Measurements from ENCODE around the gene SRP68. TPM values are rescaled to one million over a fixed set of nuclear protein-coding genes. Genes with fewer than 3 reads are reported as not detected.

The SRP68 gene
- total and polyA plus RNA-seq, 4 donors = 17.7 to 36.7 (median 28.7) TPM

DNA sequence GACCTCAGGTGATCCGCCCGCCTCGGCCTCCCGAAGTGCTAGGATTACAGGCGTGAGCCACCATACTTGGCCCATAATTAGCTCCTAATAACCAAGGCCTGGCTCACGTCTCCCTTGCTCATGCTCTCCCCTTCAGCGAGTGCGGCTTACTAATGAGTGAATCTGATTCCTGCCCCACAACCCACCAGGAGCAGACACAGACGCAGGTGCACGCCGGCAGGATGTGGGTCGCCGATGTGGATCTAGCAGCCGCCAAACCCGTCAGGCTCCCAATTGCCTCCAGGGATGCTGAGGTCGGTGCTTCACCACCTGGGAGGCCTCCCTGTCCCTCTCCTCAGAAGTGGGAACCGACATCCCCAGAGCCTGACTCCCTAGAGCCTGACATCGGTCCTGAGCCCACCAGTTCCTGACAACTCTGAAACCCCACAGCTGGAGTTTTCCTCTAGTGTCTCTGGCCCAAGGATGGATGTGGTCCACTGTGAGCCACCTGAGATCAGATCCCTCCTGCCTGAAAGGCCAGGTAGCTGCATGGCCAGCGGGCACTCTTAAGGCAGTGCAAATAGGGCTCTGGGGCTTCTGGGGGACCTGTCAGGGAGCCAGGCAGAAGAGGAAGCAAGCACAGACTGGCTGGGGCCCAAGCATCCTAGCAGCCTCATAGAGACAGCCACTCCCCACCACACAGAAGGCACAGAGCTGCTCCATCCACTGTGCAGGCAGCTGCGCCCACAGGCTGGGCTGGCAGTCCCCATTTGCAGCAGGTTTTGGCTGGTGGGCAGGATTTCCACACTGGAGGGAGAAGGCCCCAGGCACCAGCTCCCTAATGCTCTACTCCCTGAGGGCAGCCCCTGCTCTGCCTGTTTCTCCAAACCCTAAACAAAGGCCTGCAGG lies 20.5 kb upstream of the SRP68 start:
- WGBS = 97% methylated on average over 20 of the region's 20 CpGs
- Histone ChIP-seq H3K27ac (ENCODE audit: low read depth in 1 of 2, low read length in 2 of 2) (no peak overlapping the region), H3K27me3 (ENCODE audit: control insufficient read depth in 4 of 4, insufficient read depth in 4 of 4, low read length in 3 of 4) (no peaks in the 10 kb centered on the region), H3K36me3 (ENCODE audit: control insufficient read depth in 4 of 4, insufficient read depth in 3 of 4, low read depth in 1 of 4, low read length in 3 of 4) (peaks cover 14 to 67% (median 37%) of the 10 kb centered on the region in 4 donors), H3K4me1 (ENCODE audit: control insufficient read depth in 4 of 4, insufficient read depth in 4 of 4, low read length in 3 of 4) (no peaks in the 10 kb centered on the region), H3K9ac (ENCODE audit: low read depth in 1 of 2, low read length in 2 of 2) (no peak overlapping the region), H3K9me3 (ENCODE audit: control insufficient read depth in 4 of 4, low read length in 3 of 4) (no peaks in the 10 kb centered on the region), H3K4me3 (ENCODE audit: low read depth in 1 of 3, low read length in 3 of 3) (no peak overlapping the region)
- DNase-seq (ENCODE audit: low spot score) = peak; percentile 30
- no peak for TF ChIP-seq RAD21 (IDR thresholded peaks at IDR 0.05)
- TF ChIP-seq, protein P1, sequence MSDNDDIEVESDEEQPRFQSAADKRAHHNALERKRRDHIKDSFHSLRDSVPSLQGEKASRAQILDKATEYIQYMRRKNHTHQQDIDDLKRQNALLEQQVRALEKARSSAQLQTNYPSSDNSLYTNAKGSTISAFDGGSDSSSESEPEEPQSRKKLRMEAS (IDR thresholded peaks at IDR 0.05) = no peak
- TF ChIP-seq GABPA (IDR thresholded peaks at IDR 0.05 in 1 of 2, conservative IDR thresholded peaks at IDR 0.05 in 1 of 2) = no peak
- TF ChIP-seq, protein P2, sequence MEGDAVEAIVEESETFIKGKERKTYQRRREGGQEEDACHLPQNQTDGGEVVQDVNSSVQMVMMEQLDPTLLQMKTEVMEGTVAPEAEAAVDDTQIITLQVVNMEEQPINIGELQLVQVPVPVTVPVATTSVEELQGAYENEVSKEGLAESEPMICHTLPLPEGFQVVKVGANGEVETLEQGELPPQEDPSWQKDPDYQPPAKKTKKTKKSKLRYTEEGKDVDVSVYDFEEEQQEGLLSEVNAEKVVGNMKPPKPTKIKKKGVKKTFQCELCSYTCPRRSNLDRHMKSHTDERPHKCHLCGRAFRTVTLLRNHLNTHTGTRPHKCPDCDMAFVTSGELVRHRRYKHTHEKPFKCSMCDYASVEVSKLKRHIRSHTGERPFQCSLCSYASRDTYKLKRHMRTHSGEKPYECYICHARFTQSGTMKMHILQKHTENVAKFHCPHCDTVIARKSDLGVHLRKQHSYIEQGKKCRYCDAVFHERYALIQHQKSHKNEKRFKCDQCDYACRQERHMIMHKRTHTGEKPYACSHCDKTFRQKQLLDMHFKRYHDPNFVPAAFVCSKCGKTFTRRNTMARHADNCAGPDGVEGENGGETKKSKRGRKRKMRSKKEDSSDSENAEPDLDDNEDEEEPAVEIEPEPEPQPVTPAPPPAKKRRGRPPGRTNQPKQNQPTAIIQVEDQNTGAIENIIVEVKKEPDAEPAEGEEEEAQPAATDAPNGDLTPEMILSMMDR (IDR thresholded peaks at IDR 0.05; ENCODE audit: low read depth, low read length, missing input control) = no peak
- TF ChIP-seq, protein P3, sequence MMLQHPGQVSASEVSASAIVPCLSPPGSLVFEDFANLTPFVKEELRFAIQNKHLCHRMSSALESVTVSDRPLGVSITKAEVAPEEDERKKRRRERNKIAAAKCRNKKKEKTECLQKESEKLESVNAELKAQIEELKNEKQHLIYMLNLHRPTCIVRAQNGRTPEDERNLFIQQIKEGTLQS (IDR thresholded peaks at IDR 0.05) = no peak
- TF ChIP-seq JUND (IDR thresholded peaks at IDR 0.05) = no peak
- no peak for TF ChIP-seq YY1 (IDR thresholded peaks at IDR 0.05)
- TF ChIP-seq HNF4G (IDR thresholded peaks at IDR 0.05) = no peak
- no peak for TF ChIP-seq RXRA (IDR thresholded peaks at IDR 0.05)

DNA sequence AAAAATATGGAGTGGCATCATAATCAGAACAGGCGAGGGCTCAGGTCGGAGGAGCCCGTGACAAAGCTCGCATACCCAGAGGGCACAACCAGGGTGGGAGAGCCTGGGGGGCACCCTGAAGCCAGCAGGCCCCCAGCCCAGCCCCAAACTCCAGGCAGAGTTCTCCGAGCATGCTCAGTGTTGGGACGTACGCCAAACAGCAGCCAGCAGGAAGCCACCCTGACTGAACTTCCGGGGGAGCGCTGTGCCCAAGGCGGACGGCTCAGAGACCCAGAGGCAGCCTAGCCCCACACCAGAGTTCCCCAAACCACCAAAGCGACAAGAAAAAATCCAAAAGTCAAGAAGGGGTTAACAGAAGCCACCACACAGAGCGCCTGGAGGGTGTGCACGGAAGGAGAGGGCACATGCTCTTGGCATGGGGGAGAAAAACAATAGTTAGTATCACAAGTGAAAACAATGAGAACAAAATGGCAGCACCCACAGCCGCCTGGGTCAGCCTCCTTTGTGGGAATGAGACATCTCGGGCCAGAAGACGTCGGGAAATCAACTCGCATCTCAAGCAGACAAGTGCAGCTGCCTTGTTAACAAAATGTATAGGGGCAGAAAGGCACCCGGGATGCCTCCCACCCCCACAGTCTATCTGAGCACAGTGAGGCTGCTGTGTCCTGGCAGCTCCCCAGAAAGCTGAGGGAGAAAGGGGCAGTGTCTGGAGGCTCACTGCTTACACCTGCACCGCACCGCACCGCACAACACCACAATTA lies 19.4 kb upstream of the SRP68 start:
- Histone ChIP-seq H3K4me3 (ENCODE audit: low read depth in 1 of 3, low read length in 3 of 3) (no peak overlapping the region), H3K36me3 (ENCODE audit: control insufficient read depth in 4 of 4, insufficient read depth in 3 of 4, low read depth in 1 of 4, low read length in 3 of 4) (peaks cover 17 to 67% (median 36%) of the 10 kb centered on the region in 4 donors), H3K9ac (ENCODE audit: low read depth in 1 of 2, low read length in 2 of 2) (no peak overlapping the region), H3K27me3 (ENCODE audit: control insufficient read depth in 4 of 4, insufficient read depth in 4 of 4, low read length in 3 of 4) (no peaks in the 10 kb centered on the region), H3K9me3 (ENCODE audit: control insufficient read depth in 4 of 4, low read length in 3 of 4) (no peaks in the 10 kb centered on the region), H3K27ac (ENCODE audit: low read depth in 1 of 2, low read length in 2 of 2) (no peak overlapping the region), H3K4me1 (ENCODE audit: control insufficient read depth in 4 of 4, insufficient read depth in 4 of 4, low read length in 3 of 4) (no peaks in the 10 kb centered on the region)
- no peak for DNase-seq (ENCODE audit: low spot score)
- 78% methylated on average over 23 of the region's 23 CpGs for WGBS
- TF ChIP-seq EGR1 (IDR thresholded peaks at IDR 0.05; ENCODE audit: low read depth in 2 of 2) (no peak), NR2F2 (IDR thresholded peaks at IDR 0.05) (no peak), HNF4G (IDR thresholded peaks at IDR 0.05) (no peak), YY1 (IDR thresholded peaks at IDR 0.05) (no peak), FOXA1 (IDR thresholded peaks at IDR 0.05) (no peak), RXRA (IDR thresholded peaks at IDR 0.05) (no peak), SP1 (IDR thresholded peaks at IDR 0.05) (no peak), HNF4A (conservative IDR thresholded peaks at IDR 0.05) (no peak)
- TF ChIP-seq, protein P4, sequence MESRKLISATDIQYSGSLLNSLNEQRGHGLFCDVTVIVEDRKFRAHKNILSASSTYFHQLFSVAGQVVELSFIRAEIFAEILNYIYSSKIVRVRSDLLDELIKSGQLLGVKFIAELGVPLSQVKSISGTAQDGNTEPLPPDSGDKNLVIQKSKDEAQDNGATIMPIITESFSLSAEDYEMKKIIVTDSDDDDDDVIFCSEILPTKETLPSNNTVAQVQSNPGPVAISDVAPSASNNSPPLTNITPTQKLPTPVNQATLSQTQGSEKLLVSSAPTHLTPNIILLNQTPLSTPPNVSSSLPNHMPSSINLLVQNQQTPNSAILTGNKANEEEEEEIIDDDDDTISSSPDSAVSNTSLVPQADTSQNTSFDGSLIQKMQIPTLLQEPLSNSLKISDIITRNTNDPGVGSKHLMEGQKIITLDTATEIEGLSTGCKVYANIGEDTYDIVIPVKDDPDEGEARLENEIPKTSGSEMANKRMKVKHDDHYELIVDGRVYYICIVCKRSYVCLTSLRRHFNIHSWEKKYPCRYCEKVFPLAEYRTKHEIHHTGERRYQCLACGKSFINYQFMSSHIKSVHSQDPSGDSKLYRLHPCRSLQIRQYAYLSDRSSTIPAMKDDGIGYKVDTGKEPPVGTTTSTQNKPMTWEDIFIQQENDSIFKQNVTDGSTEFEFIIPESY (IDR thresholded peaks at IDR 0.05) = no peak
- TF ChIP-seq, protein P3 (IDR thresholded peaks at IDR 0.05) = no peak
- TF ChIP-seq, protein P2 (IDR thresholded peaks at IDR 0.05; ENCODE audit: low read depth, low read length, missing input control) = no peak
- TF ChIP-seq, protein P1 (IDR thresholded peaks at IDR 0.05) = no peak
- TF ChIP-seq, protein P5, sequence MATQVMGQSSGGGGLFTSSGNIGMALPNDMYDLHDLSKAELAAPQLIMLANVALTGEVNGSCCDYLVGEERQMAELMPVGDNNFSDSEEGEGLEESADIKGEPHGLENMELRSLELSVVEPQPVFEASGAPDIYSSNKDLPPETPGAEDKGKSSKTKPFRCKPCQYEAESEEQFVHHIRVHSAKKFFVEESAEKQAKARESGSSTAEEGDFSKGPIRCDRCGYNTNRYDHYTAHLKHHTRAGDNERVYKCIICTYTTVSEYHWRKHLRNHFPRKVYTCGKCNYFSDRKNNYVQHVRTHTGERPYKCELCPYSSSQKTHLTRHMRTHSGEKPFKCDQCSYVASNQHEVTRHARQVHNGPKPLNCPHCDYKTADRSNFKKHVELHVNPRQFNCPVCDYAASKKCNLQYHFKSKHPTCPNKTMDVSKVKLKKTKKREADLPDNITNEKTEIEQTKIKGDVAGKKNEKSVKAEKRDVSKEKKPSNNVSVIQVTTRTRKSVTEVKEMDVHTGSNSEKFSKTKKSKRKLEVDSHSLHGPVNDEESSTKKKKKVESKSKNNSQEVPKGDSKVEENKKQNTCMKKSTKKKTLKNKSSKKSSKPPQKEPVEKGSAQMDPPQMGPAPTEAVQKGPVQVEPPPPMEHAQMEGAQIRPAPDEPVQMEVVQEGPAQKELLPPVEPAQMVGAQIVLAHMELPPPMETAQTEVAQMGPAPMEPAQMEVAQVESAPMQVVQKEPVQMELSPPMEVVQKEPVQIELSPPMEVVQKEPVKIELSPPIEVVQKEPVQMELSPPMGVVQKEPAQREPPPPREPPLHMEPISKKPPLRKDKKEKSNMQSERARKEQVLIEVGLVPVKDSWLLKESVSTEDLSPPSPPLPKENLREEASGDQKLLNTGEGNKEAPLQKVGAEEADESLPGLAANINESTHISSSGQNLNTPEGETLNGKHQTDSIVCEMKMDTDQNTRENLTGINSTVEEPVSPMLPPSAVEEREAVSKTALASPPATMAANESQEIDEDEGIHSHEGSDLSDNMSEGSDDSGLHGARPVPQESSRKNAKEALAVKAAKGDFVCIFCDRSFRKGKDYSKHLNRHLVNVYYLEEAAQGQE (IDR thresholded peaks at IDR 0.05) = no peak
